Transverse colon (tissue), 4 donors: ENCODE measurements around the gene RELN.

Experiments
- CTCF ChIP-seq, 5 experiments: fragments of 200-600 bp in 3 of 5; fragments of 450-650 bp in 2 of 5; sonication (generic) in 3 of 5; IDR thresholded peaks; 1 replicate in 2 of 5; 2 replicates in 3 of 5; pipeline ENCODE4 v1.5.1; 2016 to 2017; ENCODE audit warnings: antibody characterized with exemption in 5 of 5, inconsistent platforms in 3 of 5, mild to moderate bottlenecking in 2 of 5, moderate library complexity in 1 of 5
- EP300 ChIP-seq: sonication (generic); formaldehyde crosslinking; IDR thresholded peaks from one replicate; pipeline ENCODE4 v1.6.1; 2017; ENCODE audit warnings: antibody characterized with exemption, low read depth
- POLR2A ChIP-seq: fragments of 450-650 bp; IDR thresholded peaks from one replicate; pipeline ENCODE4 v1.6.1; 2016; ENCODE audit warnings: antibody characterized with exemption, mild to moderate bottlenecking, moderate library complexity
- POLR2AphosphoS5 ChIP-seq, 3 donors: sonication (generic); formaldehyde crosslinking; IDR thresholded peaks; one replicate each; pipeline ENCODE4 v1.6.1; 2016; ENCODE audit warnings: antibody characterized with exemption in 3 of 3

DNA sequence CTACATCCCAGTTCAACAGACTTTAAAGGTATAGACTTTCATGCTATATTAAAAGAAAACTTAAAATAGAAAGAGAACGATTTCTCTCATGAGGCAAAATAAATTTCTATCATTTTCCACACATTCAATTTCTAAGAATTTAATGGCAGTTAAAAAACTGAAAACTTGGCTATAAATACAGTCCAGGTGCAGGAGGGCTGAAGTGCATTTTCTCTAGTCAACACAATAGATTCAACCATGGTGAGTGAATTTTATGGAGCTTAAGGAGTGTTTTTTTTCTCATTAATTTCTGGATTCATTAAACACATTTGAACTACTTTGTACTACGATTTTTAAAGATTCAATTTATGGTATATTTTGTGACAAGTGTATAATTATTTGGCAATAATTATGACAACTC lies 302.7 kb downstream of the RELN start:
- TF ChIP-seq CTCF (IDR thresholded peaks at IDR 0.05) (no peak), POLR2AphosphoS5 (IDR thresholded peaks at IDR 0.05) (no peak), EP300 (no peak), POLR2A (no peak)
